Prostate gland (tissue), 2 donors: ENCODE measurements around the gene UQCRQ. TPM values are rescaled to one million over a fixed set of nuclear protein-coding genes. Genes with fewer than 3 reads are reported as not detected.
A peak's percentile ranks its signal among the peaks of the same experiment; 100 is the strongest.

ENCODE experiments used
- DNase-seq: peaks from one replicate; pipeline ENCODE4 v3.0.0-alpha.2; 2019; ENCODE audit warnings: low spot score
- H3K27ac ChIP-seq, 2 donors: fragments of 200-600 bp; sonication (generic); 2 replicates each; pipeline ENCODE4 v1.5.1; 2017 to 2019
- H3K27me3 ChIP-seq: fragments of 200-600 bp; sonication (generic); replicated peaks from 2 replicates; pipeline ENCODE4 v1.5.1; 2019; ENCODE audit not compliant: insufficient read depth
- H3K36me3 ChIP-seq, 2 donors: fragments of 200-600 bp; sonication (generic); 1 replicate in 1 of 2; 2 replicates in 1 of 2; pipeline versions ENCODE4 v1.5.1 to v1.8.1; 2017 to 2019
- H3K4me1 ChIP-seq: fragments of 200-600 bp; sonication (generic); replicated peaks from 2 replicates; pipeline ENCODE4 v1.5.1; 2019
- H3K4me3 ChIP-seq, 2 donors: fragments of 200-600 bp; sonication (generic); 2 replicates each; pipeline ENCODE4 v1.5.1; 2017 to 2019
- H3K9me3 ChIP-seq: fragments of 200-600 bp; sonication (generic); 2 replicates; pipeline ENCODE4 v1.5.1; 2017
- POLR2A ChIP-seq: fragments of 450-650 bp; IDR thresholded peaks from one replicate; pipeline ENCODE4 v1.6.1; 2016; ENCODE audit warnings: antibody characterized with exemption, mild to moderate bottlenecking
- POLR2AphosphoS5 ChIP-seq: sonication (generic); formaldehyde crosslinking; IDR thresholded peaks from one replicate; pipeline ENCODE4 v1.6.1; 2017; ENCODE audit warnings: antibody characterized with exemption
- WGBS: methylation state at CpG from one replicate; pipeline ENCODE4 v1.1.5; 2018; 5-methylcytosine and 5-hydroxymethylcytosine counted together
- intact Hi-C: fragments of 100-400 bp; cut with DNase I; formaldehyde crosslinking; loops from one replicate; pipeline ENCODE4 v1.14.2; 2022
- total RNA-seq, 2 donors: library from RNA; depleted of rRNA; stranded (reverse); fragments of >200 nt; gene quantifications; one replicate each; pipeline ENCODE4 v1.1.0, GENCODE V29; 2016
- TF ChIP-seq, protein P1 (sequence below), 4 experiments: fragments of 200-600 bp in 2 of 4; fragments of 450-650 bp in 2 of 4; sonication (generic) in 2 of 4; IDR thresholded peaks; 1 replicate in 3 of 4; 2 replicates in 1 of 4; pipeline ENCODE4 v1.5.1; 2016 to 2019; ENCODE audit warnings: antibody characterized with exemption in 4 of 4, mild to moderate bottlenecking in 2 of 4, moderate library complexity in 2 of 4

The UQCRQ gene
- total RNA-seq, 2 donors from 2014 or later: 201 to 223 TPM

DNA sequence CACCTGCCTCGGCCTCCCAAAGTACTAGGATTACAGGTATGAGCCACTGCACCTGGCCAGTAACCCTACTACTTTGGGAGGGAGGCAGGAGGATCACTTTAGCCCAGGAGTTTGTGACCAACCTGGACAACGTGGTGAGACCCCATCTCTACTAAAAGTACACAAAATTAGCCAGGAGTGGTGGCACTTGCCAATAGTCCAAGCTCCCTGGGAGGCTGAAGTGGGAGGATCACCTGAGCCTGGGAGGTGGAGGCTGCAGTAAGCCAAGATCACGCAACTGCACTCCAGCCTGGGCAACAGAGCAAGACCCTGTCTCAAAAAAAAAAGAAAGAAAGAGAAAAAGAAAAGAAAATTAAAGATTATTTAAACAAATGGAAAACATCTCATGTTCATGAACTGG is 10.4 kb upstream of the UQCRQ start:
- Histone ChIP-seq H3K36me3 (no peaks in the 10 kb centered on the region), H3K9me3 (no peaks in the 10 kb centered on the region), H3K27ac (no peak overlapping the region), H3K27me3 (no peaks in the 10 kb centered on the region), H3K4me3 (no peak overlapping the region), H3K4me1 (no peaks in the 10 kb centered on the region)
- no peak for DNase-seq
- 92% methylated on average over 3 of the region's 3 CpGs for WGBS
- TF ChIP-seq POLR2AphosphoS5 (no peak), POLR2A (no peak)
- TF ChIP-seq, protein P1, sequence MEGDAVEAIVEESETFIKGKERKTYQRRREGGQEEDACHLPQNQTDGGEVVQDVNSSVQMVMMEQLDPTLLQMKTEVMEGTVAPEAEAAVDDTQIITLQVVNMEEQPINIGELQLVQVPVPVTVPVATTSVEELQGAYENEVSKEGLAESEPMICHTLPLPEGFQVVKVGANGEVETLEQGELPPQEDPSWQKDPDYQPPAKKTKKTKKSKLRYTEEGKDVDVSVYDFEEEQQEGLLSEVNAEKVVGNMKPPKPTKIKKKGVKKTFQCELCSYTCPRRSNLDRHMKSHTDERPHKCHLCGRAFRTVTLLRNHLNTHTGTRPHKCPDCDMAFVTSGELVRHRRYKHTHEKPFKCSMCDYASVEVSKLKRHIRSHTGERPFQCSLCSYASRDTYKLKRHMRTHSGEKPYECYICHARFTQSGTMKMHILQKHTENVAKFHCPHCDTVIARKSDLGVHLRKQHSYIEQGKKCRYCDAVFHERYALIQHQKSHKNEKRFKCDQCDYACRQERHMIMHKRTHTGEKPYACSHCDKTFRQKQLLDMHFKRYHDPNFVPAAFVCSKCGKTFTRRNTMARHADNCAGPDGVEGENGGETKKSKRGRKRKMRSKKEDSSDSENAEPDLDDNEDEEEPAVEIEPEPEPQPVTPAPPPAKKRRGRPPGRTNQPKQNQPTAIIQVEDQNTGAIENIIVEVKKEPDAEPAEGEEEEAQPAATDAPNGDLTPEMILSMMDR (IDR thresholded peaks at IDR 0.05): no peak
- intact Hi-C loops: no loop called here

DNA sequence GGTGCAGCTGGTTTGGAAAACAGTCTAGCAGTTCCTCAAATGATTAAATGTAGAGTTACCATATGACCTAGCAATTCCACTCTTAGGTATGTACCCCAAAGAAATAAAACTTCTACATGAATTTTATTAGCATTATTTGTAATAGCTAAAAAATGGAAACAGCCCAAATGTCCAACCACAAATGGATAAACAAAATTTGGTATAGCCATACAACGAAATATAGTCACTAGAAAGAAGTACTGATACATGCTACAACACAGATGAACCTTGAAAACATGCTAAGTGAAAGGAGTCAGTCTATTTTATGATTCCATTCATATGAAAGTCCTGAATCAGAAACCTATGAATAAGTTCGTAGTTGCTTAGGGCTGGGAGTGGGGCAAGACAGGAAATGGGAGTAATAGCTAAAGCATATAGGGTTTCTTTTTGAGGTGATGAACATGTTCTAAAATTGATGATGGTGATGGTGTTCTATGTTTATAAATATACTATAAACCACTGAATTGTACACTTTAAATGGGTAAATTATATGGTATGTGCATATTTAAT is 6.5 kb upstream of the UQCRQ start:
- WGBS: 96% methylated on average over 2 of the region's 2 CpGs
- TF ChIP-seq, protein P1 (IDR thresholded peaks at IDR 0.05): no peak
- no peak for TF ChIP-seq POLR2AphosphoS5
- TF ChIP-seq POLR2A: no peak
- DNase-seq: no peak
- Histone ChIP-seq H3K9me3 (no peaks in the 10 kb centered on the region), H3K4me3 (no peak overlapping the region), H3K4me1 (no peaks in the 10 kb centered on the region), H3K27me3 (no peaks in the 10 kb centered on the region), H3K27ac (no peak overlapping the region), H3K36me3 (no peaks in the 10 kb centered on the region)
- intact Hi-C loops: no loop called here

DNA sequence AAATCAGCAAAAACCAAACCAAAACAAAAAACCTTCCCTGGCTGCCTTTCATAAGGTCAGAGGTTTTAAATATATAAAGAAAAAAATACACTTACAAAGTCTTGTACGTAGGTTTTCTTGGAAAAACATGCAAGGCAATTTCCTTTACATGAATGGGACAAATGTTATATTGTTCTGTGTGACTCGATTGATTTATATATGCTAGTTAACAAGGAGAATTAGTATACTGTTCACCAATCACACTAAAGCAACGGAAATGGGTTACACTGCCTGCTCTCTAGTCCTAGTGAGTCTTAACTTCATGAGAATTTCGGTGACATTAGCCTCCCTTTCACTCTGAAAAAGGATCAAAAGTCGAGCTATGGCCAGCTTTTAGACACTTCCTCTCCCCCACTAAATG is 5.7 kb upstream of the UQCRQ start:
- no peak for DNase-seq

DNA sequence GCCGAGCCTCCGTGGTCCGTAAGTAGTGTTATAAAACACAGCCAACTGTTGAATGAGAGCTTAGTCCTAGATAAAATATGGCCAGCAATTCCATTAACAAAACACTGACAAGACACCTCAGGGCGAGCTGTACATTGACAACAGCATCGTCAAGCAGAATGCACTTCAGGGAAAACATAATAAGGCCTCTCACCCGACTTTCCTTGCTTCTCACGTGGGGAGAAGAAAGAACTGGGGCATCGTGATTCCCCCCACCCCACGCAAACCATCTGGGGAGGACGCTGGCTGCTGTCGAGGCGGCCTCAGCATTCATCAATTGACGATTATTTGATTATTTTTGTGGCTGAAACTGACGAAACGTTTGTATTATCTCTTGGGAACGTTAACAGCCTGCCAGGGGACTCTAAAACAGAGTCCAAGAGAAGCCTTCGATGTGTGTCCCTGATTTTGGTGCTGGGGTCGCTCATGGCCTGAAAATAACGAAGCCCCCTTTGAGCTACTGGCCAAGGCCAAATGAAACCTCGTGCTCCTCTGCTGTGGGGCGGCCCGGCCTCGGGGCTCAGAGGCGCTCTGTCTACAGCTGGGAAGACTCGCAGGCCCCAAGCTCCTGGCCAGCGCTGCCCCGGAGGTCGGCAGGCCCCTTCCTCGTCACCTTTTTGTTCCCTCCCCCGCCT is 637 bp upstream of the UQCRQ start:
- intact Hi-C loops: loop anchor here (5.0 kb wide), 2 partner anchors 34 to 96 kb away; partner anchors contain the start of genes AFF4 and SHROOM1
- no peaks in the 10 kb centered on the region for H3K27me3 ChIP-seq
- DNase-seq: no peak
- 28% methylated on average over 30 of the region's 30 CpGs for WGBS
- peaks cover 0 to 10% of the 10 kb centered on the region in 2 donors for H3K36me3 ChIP-seq
- H3K4me3 ChIP-seq: peak overlapping the region; percentile 73 to 87
- TF ChIP-seq POLR2A (no peak), POLR2AphosphoS5 (no peak)
- TF ChIP-seq, protein P1 (IDR thresholded peaks at IDR 0.05): no peak
- peak overlapping the region; percentile 94 for H3K27ac ChIP-seq
- H3K4me1 ChIP-seq: peaks cover 5% of the 10 kb centered on the region
- no peaks in the 10 kb centered on the region for H3K9me3 ChIP-seq

More for the DNA sequence above, 5.7 kb upstream of the UQCRQ start:
- H3K27ac ChIP-seq: no peak overlapping the region
- intact Hi-C loops: no loop called here
- WGBS: 63% methylated on average over 5 of the region's 5 CpGs
- H3K9me3 ChIP-seq: no peaks in the 10 kb centered on the region
- H3K4me1 ChIP-seq: no peaks in the 10 kb centered on the region
- no peaks in the 10 kb centered on the region for H3K36me3 ChIP-seq
- TF ChIP-seq POLR2AphosphoS5 (no peak), POLR2A (no peak)
- TF ChIP-seq, protein P1 (IDR thresholded peaks at IDR 0.05): no peak
- H3K4me3 ChIP-seq: no peak overlapping the region
- H3K27me3 ChIP-seq: no peaks in the 10 kb centered on the region

DNA sequence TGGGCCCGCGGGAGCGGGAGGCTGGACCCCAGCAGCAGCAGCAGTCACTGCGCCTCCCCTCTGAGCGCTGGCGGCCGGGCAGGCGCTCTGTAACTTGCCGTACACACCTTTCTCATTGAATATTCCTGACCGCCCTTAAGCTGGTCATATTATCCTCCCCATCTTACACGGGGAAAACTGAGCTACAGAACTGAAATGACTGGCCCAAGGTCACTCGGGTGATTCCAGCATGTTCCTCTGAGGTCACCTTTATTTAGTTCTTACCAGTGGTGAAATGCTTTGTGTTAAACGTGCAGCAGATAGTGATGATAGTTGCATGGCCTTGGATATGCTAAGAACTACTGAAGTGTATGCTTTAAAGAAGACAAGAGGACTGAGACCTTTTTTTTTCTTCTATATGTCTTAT is 607 bp downstream of the UQCRQ start:
- peaks cover 5% of the 10 kb centered on the region for H3K4me1 ChIP-seq
- intact Hi-C loops: loop anchor here (5.0 kb wide), 2 partner anchors 35 to 95 kb away; partner anchors contain the start of genes AFF4 and SHROOM1
- H3K27me3 ChIP-seq: no peaks in the 10 kb centered on the region
- no peak for DNase-seq
- 1% methylated on average over 13 of the region's 13 CpGs for WGBS
- H3K27ac ChIP-seq: peak overlapping the region; percentile 94
- no peak for TF ChIP-seq POLR2A
- TF ChIP-seq, protein P1 (IDR thresholded peaks at IDR 0.05): no peak
- no peak for TF ChIP-seq POLR2AphosphoS5
- H3K4me3 ChIP-seq: peak overlapping the region; percentile 73 to 87
- peaks cover 0 to 10% of the 10 kb centered on the region in 2 donors for H3K36me3 ChIP-seq
- no peaks in the 10 kb centered on the region for H3K9me3 ChIP-seq
